Activated B cell treated with CpG ODN at 0.5 μM for 24 hours (primary cell): ENCODE measurements around the gene OMG. TPM values are rescaled to one million over a fixed set of nuclear protein-coding genes. Genes with fewer than 3 reads are reported as not detected.

Experiments
- ATAC-seq: fragments of 200-7000 bp; cut with Tn5 transposase; one replicate; pipeline ENCODE4 v1.10.0; 2021; ENCODE audit warnings: low read depth, mild to moderate bottlenecking, moderate library complexity
- CTCF ChIA-PET: fragments of 350-600 bp; sonication (Branson Sonifier 250); formaldehyde crosslinking; loops from one replicate; lab custom pipeline; 2021; ENCODE audit warnings: antibody characterized with exemption; lab: Charles Lee
- POLR2A ChIA-PET: fragments of 350-600 bp; sonication (Branson Sonifier 250); formaldehyde crosslinking; loops from one replicate; lab custom pipeline; 2021; ENCODE audit warnings: antibody characterized with exemption; lab: Charles Lee
- DNase-seq: peaks from one replicate; pipeline ENCODE4 v3.0.0; 2022
- H3K27ac Mint-ChIP-seq: one replicate; pipeline ENCODE4 v1.8.0; 2020; ENCODE audit warnings: mixed read lengths
- H3K27me3 Mint-ChIP-seq: one replicate; pipeline ENCODE4 v1.8.0; 2021; ENCODE audit warnings: mixed read lengths
- H3K36me3 Mint-ChIP-seq: one replicate; pipeline ENCODE4 v1.8.0; 2021; ENCODE audit warnings: low read depth, mixed read lengths
- H3K4me1 Mint-ChIP-seq: one replicate; pipeline ENCODE4 v1.8.0; 2021; ENCODE audit warnings: mixed read lengths
- H3K4me3 Mint-ChIP-seq: one replicate; pipeline ENCODE4 v1.8.0; 2020; ENCODE audit warnings: mild to moderate bottlenecking, mixed read lengths
- H3K9me3 Mint-ChIP-seq: one replicate; pipeline ENCODE4 v1.8.0; 2020; ENCODE audit warnings: mixed read lengths
- CTCF ChIP-seq: fragments of 200-600 bp; IDR thresholded peaks from one replicate; pipeline ENCODE4 v1.8.0; 2022; ENCODE audit warnings: antibody characterized with exemption, mild to moderate bottlenecking
- intact Hi-C: fragments of 100-400 bp; cut with micrococcal nuclease; formaldehyde crosslinking; loops from one replicate; pipeline ENCODE4 v1.15.1; 2024
- total RNA-seq: library from RNA; stranded (reverse); gene quantifications from 2 replicates; pipeline ENCODE4 v1.2.3, GENCODE V29; 2022

Gene OMG
- total RNA-seq, 1 donor from 2014 or later: 0.16 TPM

- no peak overlapping the region for H3K27ac Mint-ChIP-seq
- TF ChIP-seq CTCF: no peak
- DNase-seq: no peak
- ChIA-PET POLR2A (no interaction called here), CTCF (no interaction called here)
- no peak for ATAC-seq
- no peaks in the 10 kb centered on the region for H3K4me1 Mint-ChIP-seq
- H3K36me3 Mint-ChIP-seq: peaks cover 5% of the 10 kb centered on the region
- H3K4me3 Mint-ChIP-seq: no peak overlapping the region
- no peaks in the 10 kb centered on the region for H3K9me3 Mint-ChIP-seq
- intact Hi-C loops: no loop called here
- H3K27me3 Mint-ChIP-seq: no peaks in the 10 kb centered on the region
These were observed 21.9 kb downstream of the OMG start for GRCh38 chr17:31275116-31275515.

DNA sequence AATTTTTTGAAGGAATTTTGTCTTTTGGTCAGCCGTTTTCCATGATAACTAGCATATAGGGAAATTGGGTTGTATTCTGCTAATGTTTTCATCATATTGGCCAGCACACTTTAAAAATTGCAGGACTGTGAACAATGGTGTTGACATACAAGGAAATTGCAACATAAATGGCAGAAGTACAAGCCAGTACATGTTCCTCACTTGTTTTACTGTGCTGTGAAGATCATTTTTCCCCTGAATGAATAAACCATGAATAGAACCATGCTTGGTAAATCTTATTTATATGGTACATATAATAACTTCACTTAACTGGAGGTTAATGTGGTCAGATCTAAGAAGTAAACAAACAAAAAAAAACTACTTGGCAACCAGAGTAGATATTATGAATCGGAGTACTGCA lies 22.8 kb downstream of the OMG start:
- peaks cover 10% of the 10 kb centered on the region for H3K36me3 Mint-ChIP-seq
- H3K27me3 Mint-ChIP-seq: no peaks in the 10 kb centered on the region
- no peak for TF ChIP-seq CTCF
- no peaks in the 10 kb centered on the region for H3K4me1 Mint-ChIP-seq
- ChIA-PET POLR2A (no interaction called here), CTCF (no interaction called here)
- H3K9me3 Mint-ChIP-seq: no peaks in the 10 kb centered on the region
- no peak for DNase-seq
- intact Hi-C loops: no loop called here
- ATAC-seq: no peak
- H3K27ac Mint-ChIP-seq: no peak overlapping the region
- no peak overlapping the region for H3K4me3 Mint-ChIP-seq

- ChIA-PET CTCF (no interaction called here), POLR2A (interaction anchor here (0.6 kb wide), 1 partner anchor 74 kb away, joined by 3 read pairs; no protein-coding TSS in a partner anchor)
- Mint-ChIP-seq H3K4me1 (no peaks in the 10 kb centered on the region), H3K9me3 (no peaks in the 10 kb centered on the region), H3K4me3 (no peak overlapping the region), H3K27me3 (no peaks in the 10 kb centered on the region), H3K36me3 (peaks cover 14% of the 10 kb centered on the region), H3K27ac (no peak overlapping the region)
- intact Hi-C loops: no loop called here
- TF ChIP-seq CTCF: no peak
- DNase-seq (no peak), ATAC-seq (no peak)
These were observed 23.5 kb downstream of the OMG start for GRCh38 chr17:31273516-31273915.

DNA sequence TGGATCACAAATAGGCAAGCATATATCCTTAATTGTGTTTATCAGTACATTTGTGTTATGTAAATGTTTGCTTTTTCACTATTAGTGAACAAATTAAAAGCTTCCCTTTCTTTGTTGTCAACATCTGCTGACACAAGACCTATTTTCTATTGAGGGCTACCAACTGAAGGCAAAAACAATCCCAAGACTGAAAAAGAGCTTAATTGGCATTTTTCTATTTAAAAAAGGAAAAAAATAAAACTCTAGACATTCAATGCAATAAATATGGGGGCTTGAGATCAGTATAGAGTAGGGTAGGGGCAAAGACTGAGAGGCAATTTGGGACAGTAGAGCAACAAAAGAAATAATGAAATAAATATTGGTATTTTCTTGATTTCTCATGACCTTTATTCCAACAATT lies 24.2 kb downstream of the OMG start:
- intact Hi-C loops: no loop called here

DNA sequence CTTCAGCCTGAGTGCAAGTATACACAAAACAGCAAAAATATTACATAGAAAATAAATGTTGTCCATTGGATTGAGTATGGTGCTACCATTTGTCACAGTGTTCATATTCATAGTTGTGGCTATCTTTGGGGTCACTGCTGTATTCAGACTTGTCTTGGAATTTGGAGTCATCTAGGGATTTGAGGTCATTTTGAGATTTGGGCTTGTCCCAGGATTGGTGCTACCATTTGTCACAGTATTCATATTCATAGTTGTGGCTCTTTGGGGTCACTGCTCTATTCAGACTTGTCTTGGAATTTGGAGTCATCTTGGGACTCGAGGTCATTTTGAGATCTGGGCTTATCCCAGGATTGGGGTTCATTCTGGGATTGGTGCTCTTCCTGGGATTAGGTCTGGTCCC lies 24.8 kb downstream of the OMG start:
- Mint-ChIP-seq H3K9me3 (no peaks in the 10 kb centered on the region), H3K27ac (no peak overlapping the region), H3K27me3 (no peaks in the 10 kb centered on the region), H3K4me1 (no peaks in the 10 kb centered on the region), H3K4me3 (no peak overlapping the region), H3K36me3 (peaks cover 19% of the 10 kb centered on the region)
- intact Hi-C loops: no loop called here
- DNase-seq (no peak), ATAC-seq (no peak)
- no peak for TF ChIP-seq CTCF
- ChIA-PET CTCF (no interaction called here), POLR2A (no interaction called here)

More for the DNA sequence above, 24.2 kb downstream of the OMG start:
- DNase-seq (no peak), ATAC-seq (no peak)
- CTCF ChIA-PET: no interaction called here
- H3K4me1 Mint-ChIP-seq: no peaks in the 10 kb centered on the region
- no peaks in the 10 kb centered on the region for H3K9me3 Mint-ChIP-seq
- H3K27me3 Mint-ChIP-seq: no peaks in the 10 kb centered on the region
- POLR2A ChIA-PET: interaction anchor here (0.6 kb wide), 1 partner anchor 73 kb away, joined by 3 read pairs; no protein-coding TSS in a partner anchor
- peaks cover 17% of the 10 kb centered on the region for H3K36me3 Mint-ChIP-seq
- TF ChIP-seq CTCF: no peak
- H3K4me3 Mint-ChIP-seq: no peak overlapping the region
- H3K27ac Mint-ChIP-seq: no peak overlapping the region
